ENCODE data around the gene LDLRAD2. TPM values are rescaled to one million over a fixed set of nuclear protein-coding genes. Genes with fewer than 3 reads are reported as not detected.

Gene LDLRAD2
- total RNA-seq, 1 experiment from 2014 or later: not detected

GRCh38 chr1:21872445-21873079, 60.5 kb downstream of the LDLRAD2 start:
- Histone ChIP-seq H3K36me3 (ENCODE audit: control insufficient read depth, insufficient read depth, low read length) (peaks cover 2% of the 10 kb centered on the region; the same call in 1 of the 2 replicates), H3K27ac (ENCODE audit: low read length) (no peak overlapping the region), H3K4me3 (ENCODE audit: low read depth in 2 of 2, low read length in 2 of 2) (no peak overlapping the region), H3K4me1 (ENCODE audit: control insufficient read depth, insufficient read depth, low read length) (peaks cover 14% of the 10 kb centered on the region), H3K27me3 (ENCODE audit: control insufficient read depth, insufficient read depth, low read length) (no peaks in the 10 kb centered on the region), H3K9me3 (ENCODE audit: control insufficient read depth, insufficient read depth, low read depth, low read length) (no peaks in the 10 kb centered on the region)
- DNase-seq (ENCODE audit: low read depth, low spot score) (no peak), ATAC-seq (no peak)
- ChIA-PET CTCF (no interaction called here), POLR2A (interaction anchor here (0.6 kb wide), 1 partner anchor 238 kb away, joined by 4 read pairs; no protein-coding TSS in a partner anchor)
- TF ChIP-seq SIN3A (IDR thresholded peaks at IDR 0.05; ENCODE audit: borderline replicate concordance, insufficient read depth, low read depth, low read length) (no peak), REST (IDR thresholded peaks at IDR 0.05; ENCODE audit: insufficient read depth in 1 of 2, low read depth in 2 of 2, low read length in 1 of 2) (no peak), POLR2AphosphoS5 (IDR thresholded peaks at IDR 0.05; ENCODE audit: low read depth, low read length) (no peak), TCF7L2 (IDR thresholded peaks at IDR 0.05; ENCODE audit: low read depth, low read length) (no peak)
- TF ChIP-seq, protein P1, sequence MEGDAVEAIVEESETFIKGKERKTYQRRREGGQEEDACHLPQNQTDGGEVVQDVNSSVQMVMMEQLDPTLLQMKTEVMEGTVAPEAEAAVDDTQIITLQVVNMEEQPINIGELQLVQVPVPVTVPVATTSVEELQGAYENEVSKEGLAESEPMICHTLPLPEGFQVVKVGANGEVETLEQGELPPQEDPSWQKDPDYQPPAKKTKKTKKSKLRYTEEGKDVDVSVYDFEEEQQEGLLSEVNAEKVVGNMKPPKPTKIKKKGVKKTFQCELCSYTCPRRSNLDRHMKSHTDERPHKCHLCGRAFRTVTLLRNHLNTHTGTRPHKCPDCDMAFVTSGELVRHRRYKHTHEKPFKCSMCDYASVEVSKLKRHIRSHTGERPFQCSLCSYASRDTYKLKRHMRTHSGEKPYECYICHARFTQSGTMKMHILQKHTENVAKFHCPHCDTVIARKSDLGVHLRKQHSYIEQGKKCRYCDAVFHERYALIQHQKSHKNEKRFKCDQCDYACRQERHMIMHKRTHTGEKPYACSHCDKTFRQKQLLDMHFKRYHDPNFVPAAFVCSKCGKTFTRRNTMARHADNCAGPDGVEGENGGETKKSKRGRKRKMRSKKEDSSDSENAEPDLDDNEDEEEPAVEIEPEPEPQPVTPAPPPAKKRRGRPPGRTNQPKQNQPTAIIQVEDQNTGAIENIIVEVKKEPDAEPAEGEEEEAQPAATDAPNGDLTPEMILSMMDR (IDR thresholded peaks at IDR 0.05): no peak
- intact Hi-C loops (cut with micrococcal nuclease; ENCODE audit: unreplicated experiment) (no loop called here), in situ Hi-C loops (cut with HindIII; ENCODE audit: low pct_unique_long_range_greater_than_20kb, low sequenced_read_pairs) (no loop called here)
- BruUV-seq (replicated peaks): no TSS peak

DNA sequence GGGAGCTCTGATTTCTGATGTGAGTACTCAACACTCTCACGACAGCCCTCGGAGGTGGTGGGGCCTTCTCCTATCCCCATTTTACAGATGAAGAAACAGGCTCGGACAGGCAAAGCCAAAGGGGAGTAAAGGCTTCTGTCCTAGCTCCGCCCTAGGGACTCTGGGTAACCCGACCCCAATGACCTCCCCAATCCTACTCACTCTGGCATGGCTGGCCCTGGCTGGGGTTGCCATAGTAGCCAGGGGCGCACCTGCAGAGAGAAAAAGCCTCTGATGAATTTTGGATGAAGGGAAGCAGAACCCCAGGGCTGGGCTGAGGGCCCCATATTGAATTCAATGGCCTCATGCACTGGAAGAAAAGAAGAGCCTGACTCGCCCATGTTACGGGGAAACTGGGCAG, 61.1 kb downstream of the LDLRAD2 start:
- ATAC-seq (no peak), DNase-seq (ENCODE audit: low read depth, low spot score) (no peak)
- H3K27me3 ChIP-seq (ENCODE audit: control insufficient read depth, insufficient read depth, low read length): no peaks in the 10 kb centered on the region
- in situ Hi-C loops (cut with HindIII; ENCODE audit: low pct_unique_long_range_greater_than_20kb, low sequenced_read_pairs) (no loop called here), intact Hi-C loops (cut with micrococcal nuclease; ENCODE audit: unreplicated experiment) (no loop called here)
- H3K36me3 ChIP-seq (ENCODE audit: control insufficient read depth, insufficient read depth, low read length): peaks cover 2% of the 10 kb centered on the region; the same call in 1 of the 2 replicates
- TF ChIP-seq SIN3A (IDR thresholded peaks at IDR 0.05; ENCODE audit: borderline replicate concordance, insufficient read depth, low read depth, low read length) (no peak), POLR2AphosphoS5 (IDR thresholded peaks at IDR 0.05; ENCODE audit: low read depth, low read length) (no peak), REST (IDR thresholded peaks at IDR 0.05; ENCODE audit: insufficient read depth in 1 of 2, low read depth in 2 of 2, low read length in 1 of 2) (no peak), TCF7L2 (IDR thresholded peaks at IDR 0.05; ENCODE audit: low read depth, low read length) (no peak)
- TF ChIP-seq, protein P1 (IDR thresholded peaks at IDR 0.05): no peak
- H3K9me3 ChIP-seq (ENCODE audit: control insufficient read depth, insufficient read depth, low read depth, low read length): no peaks in the 10 kb centered on the region
- no peak overlapping the region for H3K27ac ChIP-seq (ENCODE audit: low read length)
- no TSS peak for BruUV-seq (replicated peaks)
- ChIA-PET CTCF (no interaction called here), POLR2A (no interaction called here)
- H3K4me3 ChIP-seq (ENCODE audit: low read depth in 2 of 2, low read length in 2 of 2): no peak overlapping the region
- H3K4me1 ChIP-seq (ENCODE audit: control insufficient read depth, insufficient read depth, low read length): peaks cover 14% of the 10 kb centered on the region

Measured in Panc1 (cell line).